IMR-90 (cell line): ENCODE data around the gene PRDM2. TPM values are rescaled to one million over a fixed set of nuclear protein-coding genes. Genes with fewer than 3 reads are reported as not detected.

Experiments used
- ATAC-seq: fragments of 200-7000 bp; cut with Tn5 transposase; 2 replicates; pipeline ENCODE4 v1.9.1; 2020; ENCODE audit warnings: low read depth, mild to moderate bottlenecking, moderate library complexity
- BruUV-seq: library from RNA; stranded (reverse); fragments of 400-500 nt; replicated peaks from 2 replicates; lab custom pipeline; 2021; lab: Mats Ljungman, UMichigan
- CTCF ChIA-PET: fragments of 300-600 bp; formaldehyde crosslinking; extraction: SDS; loops from one replicate; lab custom pipeline; 2021; ENCODE audit warnings: antibody characterized with exemption; lab: Yijun Ruan, JAX
- POLR2A ChIA-PET: fragments of 300-600 bp; sonication (Branson Sonifier 250); formaldehyde crosslinking; loops from one replicate; lab custom pipeline; 2022; ENCODE audit warnings: antibody characterized with exemption; ENCODE audit not compliant: unreplicated experiment; lab: Charles Lee
- DNase-seq: peaks from one replicate; pipeline ENCODE4 v3.0.0; 2013
- H2AFZ ChIP-seq: replicated peaks from 2 replicates; pipeline ENCODE3; 2013; ENCODE audit warnings: low read length, mild to moderate bottlenecking; ENCODE audit not compliant: poor library complexity
- H2AK5ac ChIP-seq: 2 replicates; pipeline ENCODE4 v1.6.1; 2013; ENCODE audit warnings: low read depth, low read length, inconsistent platforms
- H2AK9ac ChIP-seq: replicated peaks from 2 replicates; pipeline ENCODE3; 2013; ENCODE audit warnings: mild to moderate bottlenecking, low read depth, low read length, moderate library complexity; ENCODE audit not compliant: poor library complexity
- H2BK120ac ChIP-seq: 2 replicates; pipeline ENCODE4 v1.6.1; 2013; ENCODE audit warnings: low read depth, low read length, inconsistent platforms
- H2BK15ac ChIP-seq: 3 replicates; pipeline ENCODE4 v1.6.1; 2013; ENCODE audit warnings: low read depth, low read length, inconsistent platforms
- H2BK20ac ChIP-seq: 2 replicates; pipeline ENCODE4 v1.6.1; 2013; ENCODE audit warnings: low read depth, mild to moderate bottlenecking, inconsistent platforms, low read length, moderate library complexity
- H2BK5ac ChIP-seq: 2 replicates; pipeline ENCODE4 v1.6.1; 2013; ENCODE audit warnings: mild to moderate bottlenecking, low read depth, low read length, inconsistent platforms; ENCODE audit not compliant: poor library complexity, severe bottlenecking
- H3K14ac ChIP-seq: replicated peaks from 2 replicates; pipeline ENCODE4 v1.6.1; 2013; ENCODE audit warnings: low read depth, low read length, inconsistent platforms
- H3K18ac ChIP-seq: 2 replicates; pipeline ENCODE4 v1.6.1; 2013; ENCODE audit warnings: low read depth, low read length, control low read depth
- H3K23ac ChIP-seq: 2 replicates; pipeline ENCODE4 v1.6.1; 2013; ENCODE audit warnings: low read depth, low read length, inconsistent platforms
- H3K27ac ChIP-seq: 2 replicates; pipeline ENCODE4 v1.5.1; 2013; ENCODE audit warnings: mild to moderate bottlenecking, control low read depth, low read length; ENCODE audit not compliant: insufficient read depth
- H3K27me3 ChIP-seq: 2 replicates; pipeline ENCODE4 v1.6.1; 2013; ENCODE audit warnings: low read length; ENCODE audit not compliant: control insufficient read depth, insufficient read depth
- H3K36me3 ChIP-seq: 2 replicates; pipeline ENCODE4 v1.6.1; 2013; ENCODE audit warnings: low read length, mixed read lengths; ENCODE audit not compliant: control insufficient read depth, insufficient read depth
- H3K4ac ChIP-seq: 2 replicates; pipeline ENCODE4 v1.6.1; 2013; ENCODE audit warnings: low read depth, low read length, inconsistent platforms
- H3K4me1 ChIP-seq: 2 replicates; pipeline ENCODE4 v1.6.1; 2013; ENCODE audit warnings: low read length, mixed read lengths; ENCODE audit not compliant: control insufficient read depth, insufficient read depth
- H3K4me2 ChIP-seq: 2 replicates; pipeline ENCODE4 v1.6.1; 2013; ENCODE audit warnings: low read depth, mild to moderate bottlenecking, control low read depth, low read length, moderate library complexity
- H3K4me3 ChIP-seq: 2 replicates; pipeline ENCODE4 v1.5.1; 2013; ENCODE audit warnings: low read depth, mild to moderate bottlenecking, control low read depth, low read length, moderate library complexity; ENCODE audit not compliant: insufficient read depth
- H3K56ac ChIP-seq: 2 replicates; pipeline ENCODE4 v1.6.1; 2013; ENCODE audit warnings: low read length, inconsistent platforms; ENCODE audit not compliant: insufficient read depth; ENCODE audit errors: extremely low read depth
- H3K79me1 ChIP-seq, 2 experiments: 2 replicates each; pipeline ENCODE4 v1.6.1; 2013; ENCODE audit warnings: low read length in 2 of 2, inconsistent platforms in 1 of 2, low read depth in 1 of 2
- H3K9ac ChIP-seq: 2 replicates; pipeline ENCODE4 v1.6.1; 2013; ENCODE audit warnings: low read depth, low read length, control low read depth
- H3K9me1 ChIP-seq: 2 replicates; pipeline ENCODE4 v1.6.1; 2013; ENCODE audit warnings: low read length, inconsistent platforms; ENCODE audit not compliant: insufficient read depth
- H3K9me3 ChIP-seq: 2 replicates; pipeline ENCODE4 v1.6.1; 2013; ENCODE audit warnings: low read length; ENCODE audit not compliant: control insufficient read depth, insufficient read depth
- H4K20me1 ChIP-seq: 2 replicates; pipeline ENCODE4 v1.6.1; 2013; ENCODE audit warnings: low read length, inconsistent platforms; ENCODE audit not compliant: insufficient read depth
- H4K5ac ChIP-seq: 2 replicates; pipeline ENCODE4 v1.6.1; 2013; ENCODE audit warnings: mild to moderate bottlenecking, low read depth, low read length, control low read depth
- H4K8ac ChIP-seq, 2 experiments: 2 replicates each; pipeline ENCODE4 v1.6.1; 2013; ENCODE audit warnings: low read depth in 2 of 2, low read length in 2 of 2, control low read depth in 1 of 2, inconsistent platforms in 1 of 2
- H4K91ac ChIP-seq: 2 replicates; pipeline ENCODE4 v1.6.1; 2013; ENCODE audit warnings: low read depth, low read length, inconsistent platforms; ENCODE audit not compliant: insufficient read depth
- BHLHE40 ChIP-seq: fragments of 150-350 bp; IDR thresholded peaks from 2 replicates; pipeline ENCODE4 v1.6.1; 2016; ENCODE audit warnings: mild to moderate bottlenecking, low read depth, low read length
- FOS ChIP-seq: fragments of 150-350 bp; IDR thresholded peaks from 2 replicates; pipeline ENCODE4 v1.6.1; 2016; ENCODE audit warnings: low read depth, low read length
- MAFK ChIP-seq: IDR thresholded peaks from 2 replicates; pipeline ENCODE4 v1.6.1; 2012; ENCODE audit warnings: low read depth, low read length, improper control_type of control experiment
- SMC3 ChIP-seq: fragments of 150-350 bp; IDR thresholded peaks from 2 replicates; pipeline ENCODE4 v1.6.1; 2016; ENCODE audit warnings: low read depth, mild to moderate bottlenecking, antibody characterized with exemption, low read length, moderate library complexity
- WGBS, 2 experiments: methylation state at CpG; one replicate each; pipeline versions ENCODE4 v1.1.5 to v1.1.7; 2013; ENCODE audit warnings: missing lambda C conversion rate in 2 of 2; ENCODE audit not compliant: insufficient read length in 1 of 2; ENCODE audit errors: extremely low coverage in 2 of 2; 5-methylcytosine and 5-hydroxymethylcytosine counted together
- dilution Hi-C: fragments of 300-500 bp; cut with HindIII; formaldehyde crosslinking; loops from one replicate; pipeline ENCODE4 v1.14.3; 2018; ENCODE audit warnings: low sequenced_read_pairs; ENCODE audit not compliant: unreplicated experiment
- in situ Hi-C: fragments of 300-500 bp; cut with MboI; formaldehyde crosslinking; loops from 3 replicates; pipeline ENCODE4 v1.14.3; 2019; ENCODE audit warnings: low sequenced_read_pairs, inconsistent platforms, mixed read lengths
- intact Hi-C: fragments of 100-400 bp; cut with micrococcal nuclease; formaldehyde crosslinking; loops from 2 replicates; pipeline ENCODE4 v1.10.0; 2022
- polyA plus RNA-seq, 3 experiments: library from polyadenylated mRNA; depleted of rRNA; stranded (reverse); fragments of >200 nt; gene quantifications; 2 replicates each; pipeline ENCODE4 v1.2.3, GENCODE V29; 2012; ENCODE audit warnings: low replicate concordance in 1 of 3
- total RNA-seq: library from RNA; depleted of rRNA; stranded (reverse); fragments of >200 nt; gene quantifications from 2 replicates; pipeline ENCODE4 v1.2.3, GENCODE V29; 2012

PRDM2 gene
- total and polyA plus RNA-seq, 2 of the 4 experiments (the other 2 are of a cell fraction): 3.4 to 8.9 TPM

GRCh38 chr1:13812456-13813397 is 112.7 kb downstream of the PRDM2 start:
- no peak overlapping the region for H2BK15ac ChIP-seq
- ATAC-seq: no peak
- H2AK5ac ChIP-seq: no peak overlapping the region
- H4K91ac ChIP-seq: no peak overlapping the region
- TF ChIP-seq SMC3 (no peak), BHLHE40 (no peak), FOS (no peak), MAFK (no peak)
- H2BK120ac ChIP-seq: no peak overlapping the region
- CTCF ChIA-PET: no interaction called here
- dilution Hi-C loops (no loop called here), intact Hi-C loops (no loop called here), in situ Hi-C loops (no loop called here)
- H2AK9ac ChIP-seq: no peak overlapping the region
- no peaks in the 10 kb centered on the region for H3K9me1 ChIP-seq
- H2AFZ ChIP-seq: no peak overlapping the region
- no peak overlapping the region for H3K23ac ChIP-seq
- no peaks in the 10 kb centered on the region; the same call in 1 of the 2 replicates for H4K20me1 ChIP-seq
- H3K56ac ChIP-seq: no peak overlapping the region
- no peak overlapping the region for H3K4ac ChIP-seq
- H3K18ac ChIP-seq: no peak overlapping the region
- no peak overlapping the region for H4K5ac ChIP-seq
- no peak overlapping the region for H3K27ac ChIP-seq
- no peak overlapping the region for H2BK20ac ChIP-seq
- POLR2A ChIA-PET: no interaction called here
- BruUV-seq: no TSS peak
- H3K9me3 ChIP-seq: no peaks in the 10 kb centered on the region
- 97% methylated on average over 6 of the region's 20 CpGs; no CpG with 5 or more reads in 1 of the 2 experiments for WGBS, 2 experiments
- H3K4me1 ChIP-seq: no peaks in the 10 kb centered on the region
- no peaks in the 10 kb centered on the region for H3K79me1 ChIP-seq
- no peaks in the 10 kb centered on the region for H3K36me3 ChIP-seq
- H3K4me3 ChIP-seq: no peak overlapping the region
- no peak overlapping the region for H2BK5ac ChIP-seq
- no peaks in the 10 kb centered on the region for H3K27me3 ChIP-seq
- no peak overlapping the region for H3K14ac ChIP-seq
- no peak overlapping the region for H3K4me2 ChIP-seq
- no peak overlapping the region for H4K8ac ChIP-seq
- no peak overlapping the region for H3K9ac ChIP-seq
- no peak for DNase-seq
